ENCODE data around the gene MAPKAP1.
"Not testable (repeated sequence)": the region's sequence is repeated elsewhere in the genome, so short reads cannot be mapped to it uniquely, and the experiment has no call there.

GRCh38 chr9:125566051-125566450 is 141.0 kb downstream of the MAPKAP1 start:
- not testable (repeated sequence) for TF ChIP-seq CTCF, POLR2A, EP300 (IDR thresholded peaks at IDR 0.05)

All from gastroesophageal sphincter (tissue), 3 donors.